Umbilical cord (tissue), 2 donors: ENCODE measurements around the gene RALGDS. TPM values are rescaled to one million over a fixed set of nuclear protein-coding genes. Genes with fewer than 3 reads are reported as not detected.

Source experiments
- DNase-seq: peaks from one replicate; pipeline ENCODE4 v3.0.0-alpha.2; 2015; ENCODE audit warnings: low spot score
- total RNA-seq: library from RNA; depleted of rRNA; stranded (reverse); fragments of >200 nt; gene quantifications from one replicate; pipeline ENCODE4 v1.2.3, GENCODE V29; 2014; ENCODE audit warnings: low replicate concordance; ENCODE audit not compliant: insufficient read depth

The RALGDS gene
- total RNA-seq, 1 donor from 2014 or later = 21.9 TPM

- peak; percentile 35 for DNase-seq
Measured at GRCh38 chr9:133120501-133121197, 391 bp downstream of the RALGDS start.

DNA sequence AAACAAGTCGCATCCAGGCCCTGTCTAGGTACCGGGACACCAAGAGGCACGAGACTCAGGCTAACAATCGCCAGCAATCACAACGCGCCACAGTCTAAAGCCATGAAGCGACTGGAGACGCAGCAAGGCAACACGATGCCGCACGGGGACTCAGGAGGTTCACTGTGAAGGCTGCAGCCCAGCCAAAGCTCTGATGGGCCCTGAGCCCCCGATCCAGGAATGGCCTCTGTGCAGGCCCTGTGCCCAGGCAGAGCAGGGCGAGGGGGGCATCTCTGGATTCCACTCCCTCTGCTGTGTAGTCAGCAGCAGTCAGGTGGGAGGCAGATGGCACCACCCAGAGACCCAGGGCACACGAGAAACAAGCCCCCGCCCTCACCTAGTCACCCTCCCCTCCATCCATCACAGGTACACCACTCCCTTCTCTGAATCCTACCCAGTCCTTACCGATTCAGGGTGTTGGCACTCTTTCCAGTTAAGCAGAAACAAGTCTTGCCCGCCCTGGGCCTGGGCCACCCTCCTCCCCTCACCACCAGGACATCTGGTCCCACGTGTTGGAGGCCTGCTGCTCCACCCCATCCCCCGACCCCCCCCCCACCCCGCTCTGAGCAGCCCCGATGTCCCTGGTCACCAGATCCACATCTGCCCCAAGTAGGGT, 1.1 kb downstream of the RALGDS start:
- no peak for DNase-seq

- DNase-seq = peak; percentile 52
Measured at GRCh38 chr9:133119103-133119845, 1.8 kb downstream of the RALGDS start.

DNA sequence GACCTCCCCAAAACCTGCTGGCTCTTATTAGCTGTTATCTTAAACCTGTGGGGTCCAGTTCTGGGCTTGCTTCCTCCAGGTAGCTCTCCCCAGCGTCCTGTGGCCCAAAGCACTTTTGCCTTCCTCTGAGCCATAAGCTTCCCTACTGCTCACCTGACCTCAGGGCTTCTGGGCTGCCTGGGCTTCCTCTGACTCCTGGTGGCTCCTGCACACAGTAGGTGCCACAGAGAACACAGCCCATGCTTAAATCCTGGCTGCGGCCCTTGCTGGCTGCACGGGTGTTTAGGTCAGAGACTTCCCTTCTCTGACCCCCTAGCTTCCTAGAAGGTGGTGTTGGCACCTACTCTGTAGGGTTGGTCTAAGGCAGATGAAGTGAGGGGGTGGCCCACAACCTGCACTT, 2.5 kb downstream of the RALGDS start:
- DNase-seq = no peak

DNA sequence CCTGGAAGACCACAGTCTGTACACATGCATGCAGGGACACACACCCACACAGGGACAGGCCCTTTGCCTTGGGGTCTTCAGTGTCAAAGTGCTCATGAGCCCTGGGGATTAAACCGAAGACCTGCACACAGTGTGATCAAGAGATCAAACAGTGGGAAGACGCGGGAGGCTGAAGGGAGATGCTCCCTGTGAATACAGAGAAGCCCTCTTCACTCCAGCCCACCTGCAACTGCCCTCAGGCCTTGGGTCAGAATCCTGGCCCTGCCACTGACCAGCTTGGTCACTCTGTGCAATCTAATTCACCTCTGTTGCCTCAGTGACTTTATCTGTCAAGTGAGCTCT, 2.9 kb downstream of the RALGDS start:
- DNase-seq = no peak

DNA sequence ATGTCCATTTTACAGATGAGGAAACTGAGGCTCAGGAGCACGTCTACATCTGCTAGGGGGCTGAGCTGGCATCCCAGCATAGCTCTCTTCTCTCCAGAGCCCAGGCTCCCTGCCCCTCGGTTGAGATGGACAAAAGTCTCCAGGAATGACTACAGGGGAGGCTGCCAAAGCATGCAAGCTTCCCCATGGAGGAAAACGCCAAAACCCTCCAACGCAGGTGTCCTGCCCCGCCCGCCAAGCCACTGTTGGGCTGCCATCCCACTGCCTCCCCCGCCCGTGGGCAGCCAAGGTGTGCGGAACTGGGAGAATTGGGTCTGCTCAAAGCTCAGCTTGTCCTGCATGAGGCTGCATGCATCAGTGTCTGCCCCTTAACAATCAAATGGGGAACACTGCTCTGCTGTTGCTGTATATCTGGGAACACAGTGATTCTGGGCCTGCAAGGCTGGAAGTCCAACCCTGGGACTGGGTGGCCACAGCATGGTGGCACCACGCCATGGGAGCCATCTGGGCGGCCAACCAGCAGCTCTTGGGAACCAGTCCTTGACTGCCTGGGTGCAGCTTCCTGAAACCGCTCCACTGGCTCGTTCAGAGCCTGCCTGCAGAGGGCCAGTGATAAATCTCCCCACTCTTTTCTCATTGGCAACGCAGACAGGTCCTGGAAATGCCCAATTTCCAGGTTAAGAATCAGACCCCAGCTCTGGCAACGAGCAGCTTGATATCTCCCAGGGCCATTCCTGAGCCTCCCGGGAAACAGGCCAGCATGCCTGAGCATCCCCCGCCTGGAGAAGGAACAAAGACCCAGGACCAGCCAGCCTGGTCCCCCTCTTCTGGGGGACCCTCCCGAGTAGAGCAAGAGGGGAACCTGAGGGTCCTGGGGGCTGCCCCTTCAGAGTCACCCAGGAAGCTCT, 3.5 kb downstream of the RALGDS start:
- no peak for DNase-seq

GRCh38 chr9:133116346-133117231, 4.5 kb downstream of the RALGDS start:
- no peak for DNase-seq

DNA sequence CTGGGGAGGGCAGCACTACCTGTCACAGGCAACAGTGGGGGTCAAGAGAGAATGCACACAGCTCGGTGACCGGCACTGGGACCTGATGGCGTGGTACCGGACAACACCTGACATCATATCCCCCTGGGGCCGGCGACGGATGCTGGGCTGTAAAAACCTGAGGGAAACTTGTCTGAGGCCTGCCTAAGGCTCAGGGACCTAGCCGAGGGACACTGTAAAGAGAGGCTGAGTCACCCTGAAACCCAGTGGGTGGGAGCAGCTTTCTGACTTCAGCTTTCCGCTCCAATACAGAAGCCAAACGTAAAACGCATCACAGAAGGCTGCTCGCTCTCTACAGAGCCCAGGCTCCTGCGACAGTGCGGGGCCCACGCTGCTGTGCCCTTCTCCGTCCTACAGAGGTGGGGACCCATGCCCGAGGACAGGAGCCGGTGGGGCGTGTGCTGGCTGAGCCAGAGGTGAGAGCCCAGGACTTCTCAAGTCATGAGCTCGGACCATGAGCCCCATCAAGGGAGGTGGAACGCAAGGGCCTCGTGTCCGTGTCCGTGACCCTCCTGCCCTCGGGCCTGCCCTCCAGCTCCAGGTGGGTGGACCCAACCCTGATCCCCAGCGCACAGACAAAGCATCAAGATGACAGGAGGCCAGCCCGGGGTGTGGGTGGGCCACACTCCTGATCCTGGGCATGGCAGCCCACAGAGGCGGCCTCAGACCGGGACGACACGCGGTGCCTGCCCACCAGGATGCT, 5.3 kb downstream of the RALGDS start:
- no peak for DNase-seq

DNA sequence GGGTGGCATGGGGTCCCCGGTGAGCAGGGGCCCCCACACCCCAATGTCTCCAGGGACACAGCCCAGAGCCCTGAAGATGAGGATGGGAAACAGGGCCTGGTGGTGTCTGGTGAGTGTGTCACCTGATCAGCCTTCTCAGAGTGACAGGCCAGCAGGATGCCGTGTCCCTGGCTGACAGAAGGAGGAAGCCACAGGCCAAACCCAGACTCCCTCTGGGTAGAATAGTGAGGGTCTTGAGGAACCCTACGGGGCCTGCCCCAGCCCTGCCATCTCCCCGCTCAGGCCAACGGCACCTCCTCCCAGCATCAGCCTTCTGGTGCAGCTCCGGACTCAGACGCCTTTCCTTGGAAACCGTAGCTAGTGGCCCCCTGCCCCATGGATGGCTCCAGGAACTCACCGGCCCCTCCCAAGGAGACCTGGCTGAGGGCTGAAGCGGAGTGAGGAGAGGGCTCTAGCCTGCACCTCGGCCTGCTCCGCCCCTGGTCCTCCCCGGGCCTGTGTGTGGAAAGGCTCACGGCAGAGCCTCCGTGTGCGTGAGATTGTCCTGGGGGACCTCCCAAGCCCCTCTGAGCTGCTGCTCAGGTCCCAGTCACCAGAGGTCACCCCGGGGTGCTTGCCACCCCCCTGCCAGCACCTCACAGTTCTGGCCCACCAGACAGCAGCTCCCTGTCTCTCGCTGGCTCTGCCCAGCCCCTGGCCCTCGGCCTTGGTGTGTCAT, 6.0 kb downstream of the RALGDS start:
- DNase-seq = no peak

- DNase-seq = peak; percentile 58
Measured at GRCh38 chr9:133113949-133114885, 6.8 kb downstream of the RALGDS start.

GRCh38 chr9:133113163-133113948, 7.7 kb downstream of the RALGDS start:
- no peak for DNase-seq

- no peak for DNase-seq
Measured at GRCh38 chr9:133112663-133113026, 8.4 kb downstream of the RALGDS start.

- DNase-seq = no peak
Measured at GRCh38 chr9:133111808-133112662, 9.0 kb downstream of the RALGDS start.

- DNase-seq = no peak
Measured at GRCh38 chr9:133109931-133110650, 10.9 kb downstream of the RALGDS start.

DNA sequence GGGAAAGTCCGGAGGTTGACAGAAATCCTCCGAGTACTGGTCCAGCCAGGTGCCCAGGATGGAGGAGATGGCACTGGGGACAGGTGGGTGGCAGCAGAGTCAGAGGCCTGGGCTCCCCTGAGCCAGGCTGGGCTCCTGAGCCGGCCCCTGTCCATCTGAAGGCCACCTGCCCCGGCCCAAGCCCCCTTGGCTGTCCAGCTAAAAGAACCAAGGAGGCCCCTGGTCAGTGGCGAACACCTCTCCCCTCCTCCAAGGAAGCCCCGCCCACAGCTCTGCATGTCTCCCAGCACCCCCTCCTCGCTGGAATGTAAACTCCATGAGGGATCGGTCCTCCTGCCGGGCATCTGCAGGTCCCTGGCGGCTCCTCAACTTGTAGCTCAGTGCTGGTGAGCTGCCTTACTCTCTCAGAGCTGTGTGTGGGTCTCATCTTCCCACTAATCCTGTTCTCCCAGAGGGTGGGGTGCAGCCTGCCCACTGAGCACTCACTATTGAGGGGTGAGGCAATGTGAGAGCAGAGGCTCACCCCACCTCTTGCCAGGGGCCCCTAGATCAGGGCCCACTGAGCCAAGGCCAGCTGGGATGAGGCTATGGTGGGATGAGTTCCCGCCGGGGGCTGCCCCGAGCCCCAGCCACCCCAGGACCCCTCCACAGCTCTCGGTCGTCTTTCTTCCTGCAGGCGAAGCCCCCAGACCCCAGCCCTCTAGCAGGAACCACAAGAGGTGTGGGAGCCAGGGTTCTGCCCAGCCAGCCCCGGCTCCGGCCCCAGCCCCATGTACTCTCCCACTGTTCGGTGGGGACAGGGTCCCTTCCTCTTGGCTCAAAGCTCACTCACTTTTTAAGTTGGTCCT, 12.0 kb downstream of the RALGDS start:
- no peak for DNase-seq
